Coronary artery (tissue), 2 donors: Measurements from ENCODE around the gene ASCC1.
"Not testable (repeated sequence)": the region's sequence is repeated elsewhere in the genome, so short reads cannot be mapped to it uniquely, and the experiment has no call there.

Source experiments
- DNase-seq: peaks from one replicate; pipeline ENCODE4 v3.0.0-alpha.2; 2017; ENCODE audit warnings: low spot score
- H3K27ac ChIP-seq, 2 donors: fragments of 200-600 bp; sonication (generic); one replicate each; pipeline ENCODE4 v1.5.1; 2016 to 2019
- H3K4me3 ChIP-seq: fragments of 200-600 bp; sonication (generic); 2 replicates; pipeline ENCODE4 v1.5.1; 2016; ENCODE audit warnings: mild to moderate bottlenecking, moderate library complexity
- CTCF ChIP-seq: fragments of 200-600 bp; sonication (generic); IDR thresholded peaks from one replicate; pipeline ENCODE4 v1.5.1; 2019; ENCODE audit warnings: antibody characterized with exemption

ASCC1 gene

GRCh38 chr10:72253578-72253977 lies 37.5 kb upstream of the ASCC1 start:
- Histone ChIP-seq H3K4me3 (no peak overlapping the region), H3K27ac (peak overlapping the region; percentile 87 to 96)
- no peak for DNase-seq
- TF ChIP-seq CTCF, result no peak

- TF ChIP-seq CTCF, result no peak
- DNase-seq, result no peak
- Histone ChIP-seq H3K27ac (peak overlapping the region; percentile 87 to 96), H3K4me3 (no peak overlapping the region)
Observed at GRCh38 chr10:72252972-72253371, 36.9 kb upstream of the ASCC1 start.

- no peak for TF ChIP-seq CTCF
- Histone ChIP-seq H3K4me3 (no peak overlapping the region), H3K27ac (peak overlapping the region; percentile 56 to 87)
- DNase-seq, result no peak
Observed at GRCh38 chr10:72251635-72252034, 35.6 kb upstream of the ASCC1 start.

GRCh38 chr10:72250666-72251065 lies 34.6 kb upstream of the ASCC1 start:
- no peak for DNase-seq
- H3K4me3 ChIP-seq, result no peak overlapping the region
- H3K27ac ChIP-seq, result peak overlapping the region; percentile 85 to 87
- no peak for TF ChIP-seq CTCF

- Histone ChIP-seq H3K27ac (peak overlapping the region; percentile 87 to 96), H3K4me3 (peak overlapping the region; percentile 44)
- DNase-seq, result not testable (repeated sequence)
Observed at GRCh38 chr10:72249176-72249862, 33.2 kb upstream of the ASCC1 start.

- Histone ChIP-seq H3K27ac (peak overlapping the region; percentile 87 to 96), H3K4me3 (peak overlapping the region; percentile 44)
- TF ChIP-seq CTCF, result no peak
- DNase-seq, result peak; percentile 96
Observed at GRCh38 chr10:72248468-72249151, 32.5 kb upstream of the ASCC1 start.

- no peak for DNase-seq
- no peak overlapping the region for H3K4me3 ChIP-seq
- peak overlapping the region; percentile 87 to 96 for H3K27ac ChIP-seq
- no peak for TF ChIP-seq CTCF
Observed at GRCh38 chr10:72245949-72246525, 30.0 kb upstream of the ASCC1 start.
